Measurements from ENCODE around the gene PTPRN2. TPM values are rescaled to one million over a fixed set of nuclear protein-coding genes. Genes with fewer than 3 reads are reported as not detected.

The PTPRN2 gene
- total and polyA plus RNA-seq, 9 of the 15 experiments (the other 6 are each of a cell fraction or from before 2014, with no cell fraction given): not detected

DNA sequence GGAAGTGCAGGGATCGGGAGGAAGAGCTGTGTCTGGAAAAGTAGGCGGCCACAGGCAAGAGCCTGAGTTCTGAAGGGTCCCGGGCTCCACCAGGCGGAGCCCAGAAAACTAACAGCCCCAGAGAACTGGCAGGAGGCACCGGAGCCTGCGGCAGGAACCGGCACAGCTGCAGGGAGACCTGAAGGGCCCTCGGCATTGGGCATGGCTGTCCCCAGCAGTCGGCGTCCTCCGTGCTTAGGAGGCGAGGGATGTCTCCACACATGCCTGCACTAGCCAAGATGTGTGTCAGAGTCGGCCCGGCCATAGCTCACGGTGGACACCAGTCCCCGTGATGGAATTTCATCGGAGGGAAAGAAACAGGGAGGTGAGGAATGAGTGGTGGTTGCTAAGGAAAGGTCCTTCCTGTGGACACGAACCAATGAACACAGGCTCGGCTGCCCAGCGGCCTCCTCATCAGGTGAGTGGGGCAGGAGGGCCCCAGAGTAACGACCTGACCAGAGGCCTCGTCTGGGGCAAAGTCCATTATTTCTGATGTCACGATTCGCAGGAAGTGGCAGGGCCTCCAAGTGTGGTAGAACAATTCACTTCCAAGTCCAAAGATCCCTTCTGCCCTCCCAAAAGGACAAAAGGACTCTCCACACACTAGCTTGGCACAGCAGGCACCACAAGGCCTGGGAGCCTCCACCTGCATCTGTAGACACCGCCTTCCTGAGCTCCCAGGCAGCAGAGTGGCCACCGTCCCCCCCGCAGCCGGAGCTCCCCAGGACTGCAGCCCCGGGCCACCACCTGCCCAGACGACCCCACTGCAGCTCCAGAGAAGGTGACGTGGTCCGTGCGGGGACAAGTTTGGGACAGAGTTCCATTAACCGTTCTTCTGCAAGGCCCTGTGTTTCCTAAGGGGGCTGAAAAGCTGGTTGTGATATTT, 444.2 kb downstream of the PTPRN2 start:
- ATAC-seq (no peak), DNase-seq (ENCODE audit: extremely low read depth in 1 of 4, low spot score in 3 of 4) (no peak), FAIRE-seq (no peak)
- TF ChIP-seq ILF3 (IDR thresholded peaks at IDR 0.05; ENCODE audit: borderline replicate concordance) (no peak), ILK (tag; IDR thresholded peaks at IDR 0.05; ENCODE audit: borderline replicate concordance, low read depth) (no peak), ZNF280A (IDR thresholded peaks at IDR 0.05; ENCODE audit: low read depth, partially characterized antibody) (no peak), POU5F1 (IDR thresholded peaks at IDR 0.05; ENCODE audit: borderline replicate concordance, low read depth, low read length, partially characterized antibody) (no peak), ZNF780A (CRISPR knock-in tag; IDR thresholded peaks at IDR 0.05) (no peak), POLR2B (IDR thresholded peaks at IDR 0.05; ENCODE audit: low read depth, partially characterized antibody) (no peak), ZNF609 (CRISPR knock-in tag; IDR thresholded peaks at IDR 0.05; ENCODE audit: borderline replicate concordance) (no peak), FOXO4 (CRISPR knock-in tag; IDR thresholded peaks at IDR 0.05) (no peak), MECOM (CRISPR knock-in tag; IDR thresholded peaks at IDR 0.05) (no peak), MAFF (IDR thresholded peaks at IDR 0.05; ENCODE audit: low read length) (no peak)
- Histone ChIP-seq H4K20me1 (replicated peaks; ENCODE audit: control insufficient read depth, insufficient read depth, low read length) (no peaks in the 10 kb centered on the region), H3K4me3 (no peak overlapping the region), H2AFZ (ENCODE audit: low read depth, low read length) (no peak overlapping the region), H3K79me2 (ENCODE audit: control insufficient read depth, insufficient read depth, low read length) (no peaks in the 10 kb centered on the region), H3K4me1 (replicated peaks in 1 of 2; ENCODE audit: control insufficient read depth in 2 of 2, insufficient read depth in 2 of 2, low read length in 2 of 2) (no peaks in the 10 kb centered on the region), H3K27ac (ENCODE audit: extremely low read depth, low read depth, low read length) (no peak overlapping the region), H3K9me1 (ENCODE audit: control insufficient read depth, insufficient read depth, low read length) (no peaks in the 10 kb centered on the region), H3K4me2 (ENCODE audit: insufficient read depth, low read length) (no peak overlapping the region), H3K9me3 (replicated peaks; ENCODE audit: control insufficient read depth, insufficient read depth, low read depth, low read length) (peaks cover 7% of the 10 kb centered on the region), H3K9ac (ENCODE audit: insufficient read depth in 1 of 2, low read depth in 2 of 2, low read length in 2 of 2) (no peak overlapping the region), H3K36me3 (ENCODE audit: control insufficient read depth, insufficient read depth, low read length) (no peaks in the 10 kb centered on the region), H3K27me3 (ENCODE audit: control insufficient read depth in 2 of 2, insufficient read depth in 2 of 2, low read length in 2 of 2) (peaks cover 39 to 64% of the 10 kb centered on the region in 2 experiments; a peak in 4 of 5 replicates)
- BruUV-seq (replicated peaks): no TSS peak
- intact Hi-C loops (cut with micrococcal nuclease): no loop called here
- in situ Hi-C loops (cut with MboI): no loop called here
- ChIA-PET CTCF (ENCODE audit: low intra/inter-chr PET ratio) (no interaction called here), POLR2A (no interaction called here)
- WGBS (ENCODE audit: insufficient coverage, low coverage, missing lambda C conversion rate): 1% methylated on average over 34 of the region's 34 CpGs
